ENCODE measurements around the gene ZNF148. TPM values are rescaled to one million over a fixed set of nuclear protein-coding genes. Genes with fewer than 3 reads are reported as not detected.
A peak's percentile ranks its signal among the peaks of the same experiment; 100 is the strongest.
"Not testable (repeated sequence)": the region's sequence is repeated elsewhere in the genome, so short reads cannot be mapped to it uniquely, and the experiment has no call there.

The ZNF148 gene
- polyA plus RNA-seq, 3 donors, result 6.5 to 48.4 (median 34.1) TPM

DNA sequence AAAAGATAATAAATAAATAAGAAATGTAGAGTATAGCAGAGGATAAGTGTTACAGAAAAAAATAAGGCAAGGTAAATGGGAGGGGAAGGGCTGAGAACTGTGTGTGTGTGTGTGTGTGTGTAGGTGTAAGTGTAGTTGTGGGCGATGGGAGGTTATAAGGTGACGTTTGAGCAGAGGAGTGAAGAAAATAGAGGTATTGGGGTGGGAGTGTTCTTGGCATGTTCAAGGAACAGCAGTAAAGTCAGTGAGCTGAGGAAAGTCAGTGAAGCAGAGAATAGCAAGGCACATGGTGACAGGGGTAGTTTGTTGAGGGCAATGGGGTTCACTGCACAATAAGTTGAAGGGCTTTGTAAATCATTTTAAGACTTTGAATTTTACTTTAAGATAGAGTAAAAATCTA lies 30.9 kb upstream of the ZNF148 start:
- Histone ChIP-seq H3K36me3 (replicated peaks in 1 of 2; ENCODE audit: control insufficient read depth in 1 of 2, insufficient read depth in 2 of 2, low read length in 2 of 2) (no peaks in the 10 kb centered on the region), H3K27ac (ENCODE audit: low read depth in 1 of 2, low read length in 2 of 2) (no peak overlapping the region), H3K4me3 (replicated peaks in 1 of 3; ENCODE audit: low read depth in 2 of 3, low read length in 3 of 3) (no peak overlapping the region), H3K4me2 (replicated peaks; ENCODE audit: extremely low read depth, low read length, poor library complexity, severe bottlenecking) (no peak overlapping the region), H3K9me3 (replicated peaks in 1 of 2; ENCODE audit: control insufficient read depth in 1 of 2, insufficient read depth in 1 of 2, low read length in 2 of 2) (no peaks in the 10 kb centered on the region), H3K79me2 (ENCODE audit: insufficient read depth, low read length) (no peaks in the 10 kb centered on the region), H2AFZ (ENCODE audit: insufficient read depth, low read depth, low read length, poor library complexity, severe bottlenecking) (no peak overlapping the region), H3K9ac (ENCODE audit: insufficient read depth, low read length, poor library complexity, severe bottlenecking) (no peak overlapping the region), H3K4me1 (ENCODE audit: control insufficient read depth in 1 of 2, insufficient read depth in 2 of 2, low read length in 2 of 2) (no peaks in the 10 kb centered on the region), H3K27me3 (ENCODE audit: control insufficient read depth in 2 of 2, insufficient read depth in 2 of 2, low read length in 2 of 2) (no peaks in the 10 kb centered on the region), H4K20me1 (ENCODE audit: insufficient read depth, low read length) (no peaks in the 10 kb centered on the region)
- TF ChIP-seq, protein P1, sequence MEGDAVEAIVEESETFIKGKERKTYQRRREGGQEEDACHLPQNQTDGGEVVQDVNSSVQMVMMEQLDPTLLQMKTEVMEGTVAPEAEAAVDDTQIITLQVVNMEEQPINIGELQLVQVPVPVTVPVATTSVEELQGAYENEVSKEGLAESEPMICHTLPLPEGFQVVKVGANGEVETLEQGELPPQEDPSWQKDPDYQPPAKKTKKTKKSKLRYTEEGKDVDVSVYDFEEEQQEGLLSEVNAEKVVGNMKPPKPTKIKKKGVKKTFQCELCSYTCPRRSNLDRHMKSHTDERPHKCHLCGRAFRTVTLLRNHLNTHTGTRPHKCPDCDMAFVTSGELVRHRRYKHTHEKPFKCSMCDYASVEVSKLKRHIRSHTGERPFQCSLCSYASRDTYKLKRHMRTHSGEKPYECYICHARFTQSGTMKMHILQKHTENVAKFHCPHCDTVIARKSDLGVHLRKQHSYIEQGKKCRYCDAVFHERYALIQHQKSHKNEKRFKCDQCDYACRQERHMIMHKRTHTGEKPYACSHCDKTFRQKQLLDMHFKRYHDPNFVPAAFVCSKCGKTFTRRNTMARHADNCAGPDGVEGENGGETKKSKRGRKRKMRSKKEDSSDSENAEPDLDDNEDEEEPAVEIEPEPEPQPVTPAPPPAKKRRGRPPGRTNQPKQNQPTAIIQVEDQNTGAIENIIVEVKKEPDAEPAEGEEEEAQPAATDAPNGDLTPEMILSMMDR (IDR thresholded peaks at IDR 0.05), result no peak
- Mint-ChIP-seq H3K27ac (no peak overlapping the region), H3K4me3 (no peak overlapping the region), H3K27me3 (ENCODE audit: low read depth in 3 of 3) (peaks cover 2 to 11% (median 8%) of the 10 kb centered on the region in 3 donors), H3K36me3 (no peaks in the 10 kb centered on the region), H3K4me1 (no peaks in the 10 kb centered on the region), H3K9me3 (peaks cover 0 to 5% (median 2%) of the 10 kb centered on the region in 7 donors)
- DNase-seq, result no peak
- intact Hi-C loops (cut with micrococcal nuclease), result no loop called here
- WGBS (ENCODE audit: insufficient coverage), result 100% methylated on average over 2 of the region's 2 CpGs

DNA sequence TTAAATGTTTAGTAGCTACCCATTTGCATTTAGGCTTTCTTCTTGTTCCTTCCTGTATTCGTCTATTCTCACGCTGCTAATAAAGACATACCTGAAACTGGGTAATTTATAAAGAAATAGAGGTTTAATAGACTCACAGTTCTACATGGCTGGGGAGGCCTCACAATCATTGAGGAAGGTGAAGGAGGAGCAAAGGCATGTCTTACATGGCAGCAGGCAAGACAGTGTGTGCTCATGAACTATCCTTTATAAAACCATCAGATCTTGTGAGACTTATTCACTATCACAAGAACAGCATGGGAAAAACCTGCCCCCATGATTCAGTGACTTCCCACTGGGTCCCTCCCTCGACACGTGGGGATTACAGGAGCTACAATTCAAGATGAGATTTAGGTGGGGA lies 30.4 kb upstream of the ZNF148 start:
- H3K4me3 Mint-ChIP-seq; H2AFZ ChIP-seq (ENCODE audit: insufficient read depth, low read depth, low read length, poor library complexity, severe bottlenecking); H3K4me3 ChIP-seq (replicated peaks in 1 of 3; ENCODE audit: low read depth in 2 of 3, low read length in 3 of 3); H3K9ac ChIP-seq (ENCODE audit: insufficient read depth, low read length, poor library complexity, severe bottlenecking); H3K4me1 ChIP-seq (ENCODE audit: control insufficient read depth in 1 of 2, insufficient read depth in 2 of 2, low read length in 2 of 2); H3K4me2 ChIP-seq (replicated peaks; ENCODE audit: extremely low read depth, low read length, poor library complexity, severe bottlenecking); H3K79me2 ChIP-seq (ENCODE audit: insufficient read depth, low read length); H3K9me3 Mint-ChIP-seq; DNase-seq; H3K36me3 Mint-ChIP-seq; H4K20me1 ChIP-seq (ENCODE audit: insufficient read depth, low read length); H3K4me1 Mint-ChIP-seq; H3K27me3 ChIP-seq (ENCODE audit: control insufficient read depth in 2 of 2, insufficient read depth in 2 of 2, low read length in 2 of 2); intact Hi-C loops (cut with micrococcal nuclease); H3K36me3 ChIP-seq (replicated peaks in 1 of 2; ENCODE audit: control insufficient read depth in 1 of 2, insufficient read depth in 2 of 2, low read length in 2 of 2); H3K9me3 ChIP-seq (replicated peaks in 1 of 2; ENCODE audit: control insufficient read depth in 1 of 2, insufficient read depth in 1 of 2, low read length in 2 of 2); H3K27ac ChIP-seq (ENCODE audit: low read depth in 1 of 2, low read length in 2 of 2): not testable (repeated sequence)
- peaks cover 2 to 13% (median 9%) of the 10 kb centered on the region in 3 donors for H3K27me3 Mint-ChIP-seq (ENCODE audit: low read depth in 3 of 3)
- WGBS (ENCODE audit: insufficient coverage), result no CpG with 5 or more reads among the region's 4 CpGs
- H3K27ac Mint-ChIP-seq, result peak overlapping the region in 1 of 7 donors; percentile 12
